Measurements from ENCODE around the gene NELL2.
"Not testable (repeated sequence)": the region's sequence is repeated elsewhere in the genome, so short reads cannot be mapped to it uniquely, and the experiment has no call there.

NELL2 gene

DNA sequence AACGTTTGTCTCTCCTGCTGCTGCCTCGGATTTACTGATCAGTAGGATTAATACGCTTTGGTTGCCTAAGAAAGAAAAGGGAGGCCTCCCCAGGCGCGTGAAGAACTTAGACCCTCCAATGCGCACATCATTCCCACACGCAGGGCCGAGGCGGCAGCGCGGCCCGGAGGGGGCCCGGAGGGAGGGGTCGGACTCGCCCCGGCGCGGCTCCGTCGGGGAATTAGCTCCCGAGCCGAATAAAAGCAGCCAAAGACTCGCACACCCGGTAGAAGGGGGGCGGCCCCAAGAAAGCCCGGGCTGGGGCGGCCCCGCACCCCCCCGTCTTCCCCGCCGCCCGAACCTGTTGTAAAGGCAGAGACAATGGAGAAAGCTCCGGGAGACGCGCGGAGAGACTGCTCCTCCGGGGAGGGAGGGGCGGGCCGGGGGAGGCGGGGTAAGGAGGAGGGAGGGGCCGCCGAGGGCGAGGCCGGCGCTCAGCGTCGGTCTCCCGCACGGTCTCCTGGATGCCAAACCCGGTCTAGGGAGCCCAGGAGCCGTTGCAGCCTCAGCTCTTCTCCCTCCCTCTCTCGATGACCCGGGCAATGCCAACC lies at the start of gene NELL2:
TSS of gene NELL2 (minus strand) at position 362 of the 590 bp plus-strand sequence. CDS start 446 bp downstream, outside the sequence.
- peak; percentile 85 for DNase-seq (ENCODE audit: low spot score)

DNA sequence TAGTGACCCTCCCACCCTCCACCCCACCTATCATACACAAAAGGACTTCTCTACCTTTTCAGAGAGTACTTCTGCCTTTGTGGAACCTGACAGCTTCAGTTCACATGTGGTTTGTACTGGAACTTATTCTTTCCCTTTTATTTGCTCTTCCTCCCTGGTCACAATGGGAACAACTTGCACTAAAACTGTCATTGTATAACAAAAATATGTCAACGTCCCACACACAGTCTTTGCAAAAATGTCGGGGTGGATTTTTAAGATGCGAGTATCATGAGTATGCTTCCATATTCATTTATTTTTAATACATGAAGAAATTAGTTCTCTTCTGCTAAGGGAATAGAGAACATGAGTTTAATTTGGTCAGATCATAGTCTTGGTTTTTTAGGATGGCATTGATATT lies 45.6 kb upstream of the NELL2 start:
- no peak for DNase-seq (ENCODE audit: low spot score)

DNA sequence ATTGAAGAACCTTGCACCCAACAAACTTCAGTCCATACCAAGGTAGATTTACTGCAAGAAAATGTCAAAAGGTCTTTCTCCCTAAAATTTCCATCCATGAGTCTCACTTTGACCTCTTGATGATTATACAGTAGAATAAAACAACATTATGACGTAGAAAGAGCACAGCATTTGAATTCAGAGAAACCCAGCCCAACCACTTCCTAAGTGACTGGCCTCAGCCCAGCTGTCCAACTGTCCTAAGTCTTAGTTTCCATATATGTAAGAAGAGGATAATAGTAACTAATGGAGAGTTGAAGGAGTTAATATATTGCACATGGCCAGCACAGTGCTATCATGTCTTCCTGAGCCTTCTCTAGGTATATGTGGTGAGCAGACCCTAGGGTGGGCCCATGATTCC lies 41.0 kb upstream of the NELL2 start:
- DNase-seq (ENCODE audit: low spot score), result no peak

DNA sequence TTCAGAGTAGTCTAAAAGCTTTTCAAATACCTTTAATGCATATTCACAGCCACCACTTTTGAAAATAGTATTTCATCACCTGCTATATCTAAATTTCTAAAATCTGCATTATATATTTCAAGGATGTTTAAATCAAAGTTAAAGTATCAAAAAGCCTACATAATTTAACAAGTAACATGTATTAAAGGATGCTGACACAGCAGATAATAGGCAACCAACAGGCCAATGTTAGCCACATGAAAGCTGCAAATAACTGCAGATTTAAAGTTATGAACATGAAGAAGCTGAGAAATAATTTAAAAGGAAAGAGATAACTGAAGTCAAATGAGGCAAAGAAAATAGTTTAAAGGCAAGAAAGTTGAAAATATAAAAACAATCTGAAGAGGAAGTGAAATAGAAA lies 39.8 kb upstream of the NELL2 start:
- DNase-seq (ENCODE audit: low spot score), result no peak

DNA sequence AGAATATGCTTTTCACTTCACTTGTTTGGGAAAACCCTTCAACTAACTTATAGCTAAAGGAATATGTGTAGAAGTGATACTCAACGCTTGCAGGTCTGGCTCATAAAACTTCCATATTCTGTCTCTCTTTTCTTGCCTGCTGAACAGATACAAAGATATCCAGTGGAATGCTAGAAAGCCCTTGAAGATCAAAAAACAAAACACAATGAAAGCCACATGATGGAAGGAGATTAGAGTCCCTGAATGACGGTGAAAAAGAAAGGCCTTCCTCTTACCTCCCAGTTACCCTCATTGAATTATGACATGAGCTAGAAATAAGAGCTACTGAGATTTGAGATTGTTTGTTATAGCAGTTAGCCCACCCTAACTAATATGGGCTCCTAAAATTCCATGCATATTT lies 28.2 kb upstream of the NELL2 start:
- DNase-seq (ENCODE audit: low spot score), result no peak

DNA sequence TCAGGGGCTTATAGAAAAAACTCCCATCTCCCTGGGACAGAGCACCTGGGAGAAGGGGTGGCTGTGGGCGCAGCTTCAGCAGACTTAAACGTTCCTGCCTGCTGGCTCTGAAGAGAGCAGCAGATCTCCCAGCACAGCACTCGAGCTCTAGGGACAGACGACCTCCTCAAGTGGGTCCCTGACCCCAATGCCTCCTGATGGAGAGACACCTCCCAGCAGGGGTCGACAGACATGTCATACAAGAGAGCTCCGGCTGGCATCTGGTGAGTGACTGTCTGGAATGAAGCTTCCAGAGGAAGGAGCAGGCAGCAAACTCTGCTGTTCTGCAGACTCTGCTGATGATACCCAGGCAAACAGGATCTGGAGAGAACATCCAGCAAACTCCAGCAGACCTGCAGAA lies 22.0 kb upstream of the NELL2 start:
- not testable (repeated sequence) for DNase-seq (ENCODE audit: low spot score)

DNA sequence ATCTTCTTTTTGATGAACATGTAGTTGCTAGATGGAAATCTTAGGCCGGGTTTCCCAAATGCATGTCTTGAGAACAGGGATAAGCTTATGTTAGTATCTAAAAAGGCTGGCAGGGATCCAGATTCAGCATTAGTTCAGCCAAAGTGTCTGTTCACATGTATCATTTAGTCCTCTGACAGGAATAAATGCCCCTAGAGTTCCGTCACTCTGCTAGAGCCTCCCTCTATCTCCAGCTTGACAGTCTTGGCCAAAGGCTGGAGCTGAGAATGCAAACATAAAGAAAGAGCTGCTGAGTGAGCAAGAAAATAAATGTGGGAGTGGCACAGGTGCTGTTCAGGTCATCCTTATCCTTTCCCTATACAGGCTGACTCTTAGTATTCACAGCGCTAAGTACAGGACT lies 13.8 kb upstream of the NELL2 start:
- DNase-seq (ENCODE audit: low spot score), result no peak

DNA sequence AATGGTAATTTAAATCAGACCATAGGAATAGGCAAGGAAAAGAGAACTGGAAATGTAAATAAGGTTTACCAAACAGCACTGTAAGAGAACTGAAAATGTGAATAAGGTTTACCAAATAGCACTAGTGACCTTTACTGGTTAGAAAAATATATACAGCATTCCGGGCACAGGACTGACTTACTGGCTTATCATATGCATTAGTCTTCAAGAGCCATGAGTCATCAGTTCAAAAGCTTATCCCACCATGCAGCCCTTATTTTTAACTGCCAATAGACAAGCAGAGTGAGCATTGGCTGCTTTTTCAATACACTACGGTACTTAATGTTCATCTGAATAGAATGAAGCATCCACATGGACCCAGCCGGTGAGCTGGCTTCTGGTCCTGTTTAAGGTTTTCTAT lies 13.0 kb upstream of the NELL2 start:
- peak; percentile 36 for DNase-seq (ENCODE audit: low spot score)

DNA sequence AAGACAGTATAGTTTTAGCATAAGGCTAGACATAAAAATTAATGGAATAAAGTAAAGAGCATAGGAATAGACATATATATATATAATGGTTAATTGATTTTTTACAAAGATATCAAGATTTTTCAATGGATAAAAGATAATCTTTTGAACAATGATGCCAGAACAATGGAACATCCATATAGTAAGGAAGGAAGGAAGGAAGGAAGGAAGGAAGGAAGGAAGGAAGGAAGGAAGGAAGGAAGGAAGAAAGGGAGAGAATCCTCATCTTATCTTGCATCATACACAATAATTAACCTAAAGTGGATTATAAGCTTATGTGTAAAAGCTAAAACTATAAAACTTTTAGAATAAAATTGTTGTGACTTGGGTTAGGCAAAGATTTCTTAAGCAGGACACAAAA lies 9.8 kb upstream of the NELL2 start:
- DNase-seq (ENCODE audit: low spot score), result no peak

DNA sequence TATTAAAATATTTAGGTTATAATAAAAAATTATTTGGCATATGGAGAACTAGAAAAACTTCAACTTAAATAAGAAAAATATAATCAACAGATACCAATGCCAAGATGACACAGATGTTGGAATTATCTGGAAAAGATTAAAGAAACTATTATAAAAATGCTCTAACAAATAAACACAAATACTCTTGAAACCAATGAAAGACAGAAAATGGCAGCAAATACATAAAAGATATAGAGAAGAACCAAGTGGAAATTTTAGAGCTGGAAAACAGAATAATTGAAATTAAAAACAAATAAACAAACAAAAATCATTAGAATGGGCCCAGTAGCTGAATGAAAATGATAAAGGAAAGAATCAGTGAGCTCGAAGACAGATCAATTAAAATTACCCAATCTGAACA lies 5.1 kb upstream of the NELL2 start:
- no peak for DNase-seq (ENCODE audit: low spot score)

DNA sequence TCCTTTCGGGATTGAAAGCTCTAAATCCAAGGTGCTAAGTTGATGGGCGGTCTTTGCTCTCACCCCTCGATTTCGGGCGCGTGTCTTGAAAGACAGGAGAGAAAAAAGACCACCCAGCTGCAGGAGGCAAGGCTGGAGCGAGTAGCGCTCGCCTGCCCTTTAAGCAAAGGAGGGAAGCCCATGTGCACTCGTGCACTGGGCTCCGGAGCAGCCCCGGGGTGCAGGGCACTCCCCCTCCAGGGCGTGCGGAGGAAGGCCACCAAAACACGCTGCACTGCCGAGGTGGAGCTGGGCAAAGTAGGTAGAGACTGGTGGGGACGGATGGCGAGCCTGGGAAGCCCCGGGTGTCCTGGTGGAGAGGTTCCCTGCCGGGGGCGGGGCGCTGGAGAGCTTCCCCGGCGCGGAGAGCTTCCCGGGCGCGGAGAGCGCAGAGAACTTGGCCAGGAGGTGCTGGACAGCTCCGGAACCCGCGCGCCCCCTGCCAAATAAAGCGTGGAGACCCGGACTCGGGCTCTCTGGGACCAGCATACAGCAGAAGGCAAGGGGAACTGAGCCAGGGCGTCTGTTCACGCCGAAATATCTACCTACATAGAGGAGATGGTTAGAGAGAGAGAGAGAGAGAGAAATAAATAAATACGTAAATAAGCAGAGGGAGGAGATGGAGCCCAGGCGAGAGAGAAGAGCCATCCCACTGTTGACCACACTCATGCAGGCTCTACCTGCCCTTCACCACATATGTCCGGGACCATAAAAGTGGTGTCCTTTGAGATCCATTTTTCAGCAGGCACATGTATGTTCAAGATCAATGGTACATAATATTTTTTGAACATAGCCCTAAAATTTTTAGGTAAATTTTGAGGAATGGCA lies 662 bp upstream of the NELL2 start:
- DNase-seq (ENCODE audit: low spot score), result peak; percentile 94

DNA sequence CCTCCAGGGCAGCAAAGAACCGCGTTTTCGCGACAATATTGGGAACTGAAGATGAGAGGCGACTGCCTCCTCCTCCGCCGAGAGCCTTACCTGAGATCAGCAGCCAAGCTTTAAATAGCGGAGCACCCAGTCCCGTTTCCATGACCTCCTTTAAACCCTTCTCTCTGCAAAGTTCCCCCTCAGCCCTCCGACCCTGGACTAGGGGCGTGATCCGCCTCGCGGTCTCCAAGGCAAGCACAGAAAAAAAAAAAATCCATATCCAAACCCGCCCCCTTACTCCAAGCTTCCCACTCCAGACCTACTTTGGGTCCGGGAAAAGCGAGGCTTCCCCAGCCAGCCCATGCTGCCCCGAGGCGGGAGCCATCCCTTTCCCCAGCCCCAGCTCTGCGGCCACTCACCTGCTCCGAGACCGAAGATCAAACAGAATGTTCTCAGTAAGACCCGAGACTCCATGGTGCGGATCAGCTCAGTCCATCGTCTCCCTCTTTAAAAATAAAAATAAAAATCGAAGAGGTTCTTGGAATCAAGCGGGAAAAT lies 630 bp downstream of the NELL2 start:
- DNase-seq (ENCODE audit: low spot score), result peak; percentile 49

DNA sequence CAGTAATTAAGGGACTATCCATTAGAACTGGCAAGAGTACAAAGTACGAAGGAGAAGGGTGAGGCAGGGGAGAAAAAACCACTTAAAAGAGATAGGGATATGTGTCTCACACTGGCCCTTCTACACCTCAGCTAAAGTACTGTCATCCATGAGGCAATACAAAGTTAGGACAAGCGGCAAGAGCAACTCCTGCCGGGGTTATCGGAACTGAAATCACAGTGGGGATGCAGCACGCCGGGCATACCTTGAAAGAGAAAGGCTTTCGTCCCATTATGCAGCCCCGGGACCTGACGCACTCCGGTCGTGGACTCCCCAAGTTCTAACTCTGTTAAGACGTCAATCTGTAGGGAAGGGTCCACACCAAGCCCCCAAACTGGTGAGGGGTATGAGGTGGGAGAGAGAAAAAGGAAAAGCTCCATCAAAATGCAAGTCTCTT lies 1.1 kb downstream of the NELL2 start:
- peak; percentile 88 for DNase-seq (ENCODE audit: low spot score)

DNA sequence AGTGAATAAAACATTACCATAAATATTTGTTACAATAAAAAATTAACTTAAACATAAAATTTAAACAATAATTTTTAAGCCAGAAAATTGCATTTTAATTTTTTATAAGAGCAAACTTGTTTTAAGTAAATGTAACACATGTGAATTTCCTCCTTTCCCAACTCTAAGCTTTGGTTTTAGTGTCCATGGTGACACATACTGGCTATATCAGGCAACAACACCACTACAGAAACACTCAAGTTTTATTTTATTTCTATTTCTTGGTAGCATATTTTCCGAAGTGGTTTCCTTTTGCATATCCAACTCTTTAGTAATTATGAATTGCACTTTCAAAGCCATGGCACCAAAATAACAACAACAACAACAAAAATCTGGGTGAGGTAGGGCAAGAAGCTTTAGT lies 2.2 kb downstream of the NELL2 start:
- peak; percentile 62 for DNase-seq (ENCODE audit: low spot score)

DNA sequence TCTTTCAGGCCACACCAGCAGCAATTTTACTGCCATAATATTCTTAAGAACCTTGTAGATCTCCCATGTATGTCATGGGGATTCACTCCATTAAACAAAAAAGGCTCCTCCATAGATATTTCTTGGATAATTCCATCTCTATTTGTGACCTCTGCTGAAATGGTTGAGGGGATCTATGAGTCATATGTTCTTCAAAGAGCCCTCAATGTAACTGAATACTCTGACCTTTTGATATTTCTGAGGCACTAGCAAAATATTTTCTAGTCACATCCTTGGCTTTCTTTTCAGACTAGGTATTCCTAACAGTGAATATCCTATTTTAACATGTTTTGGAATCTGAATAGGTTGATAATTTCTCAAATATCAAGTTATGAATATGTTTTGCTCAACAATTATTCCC lies 6.6 kb downstream of the NELL2 start:
- DNase-seq (ENCODE audit: low spot score), result peak; percentile 17

DNA sequence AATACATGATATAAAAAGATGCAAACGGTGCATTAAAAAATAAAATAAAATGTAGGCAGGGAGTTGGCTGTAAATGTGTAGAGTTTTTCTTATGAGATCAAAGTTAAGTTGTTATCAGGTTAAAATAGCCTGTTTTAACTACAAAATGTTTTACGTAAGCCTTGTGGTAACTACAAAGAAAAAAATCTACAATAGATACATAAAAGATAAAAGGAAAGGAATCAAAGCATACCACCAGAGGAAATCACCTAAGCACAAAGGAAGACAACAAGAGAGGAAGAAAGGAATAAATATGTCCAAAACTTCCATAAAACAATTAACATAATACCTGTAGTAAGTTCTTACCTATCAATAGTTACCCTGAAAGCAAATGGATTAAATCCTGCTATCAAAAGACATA lies 12.2 kb downstream of the NELL2 start:
- peak; percentile 39 for DNase-seq (ENCODE audit: low spot score)

DNA sequence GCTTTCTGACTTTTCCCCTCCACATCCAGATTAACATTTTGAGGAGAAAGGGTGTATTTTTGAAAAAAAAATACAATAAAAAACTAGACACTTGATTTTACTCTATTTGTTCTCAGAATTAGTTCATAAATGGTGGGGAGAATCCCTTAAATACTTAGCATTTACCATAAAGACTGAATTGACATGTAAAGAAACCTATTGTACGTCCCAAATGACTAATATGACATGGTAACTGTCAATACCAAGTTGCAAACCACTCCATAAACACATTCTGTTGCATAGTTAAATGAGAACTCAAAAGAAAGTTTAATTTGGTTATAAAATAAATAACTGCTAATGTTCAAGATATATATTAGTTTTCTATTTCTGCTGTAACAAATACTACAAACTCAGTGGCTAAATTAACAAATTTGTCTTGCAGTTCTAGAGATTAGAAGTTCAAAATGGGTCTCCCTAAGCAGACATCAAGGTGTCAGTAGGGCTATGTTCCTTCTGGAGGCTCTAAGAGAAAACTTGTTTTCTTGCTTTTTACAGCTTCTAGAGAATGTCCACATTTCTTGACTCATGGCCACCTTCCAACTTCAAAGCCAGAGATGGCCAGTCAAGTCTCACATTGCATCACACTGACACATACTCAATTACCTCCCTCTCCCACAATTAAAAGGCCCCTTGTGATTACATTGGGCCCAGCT lies 16.0 kb downstream of the NELL2 start:
- DNase-seq (ENCODE audit: low spot score), result no peak

DNA sequence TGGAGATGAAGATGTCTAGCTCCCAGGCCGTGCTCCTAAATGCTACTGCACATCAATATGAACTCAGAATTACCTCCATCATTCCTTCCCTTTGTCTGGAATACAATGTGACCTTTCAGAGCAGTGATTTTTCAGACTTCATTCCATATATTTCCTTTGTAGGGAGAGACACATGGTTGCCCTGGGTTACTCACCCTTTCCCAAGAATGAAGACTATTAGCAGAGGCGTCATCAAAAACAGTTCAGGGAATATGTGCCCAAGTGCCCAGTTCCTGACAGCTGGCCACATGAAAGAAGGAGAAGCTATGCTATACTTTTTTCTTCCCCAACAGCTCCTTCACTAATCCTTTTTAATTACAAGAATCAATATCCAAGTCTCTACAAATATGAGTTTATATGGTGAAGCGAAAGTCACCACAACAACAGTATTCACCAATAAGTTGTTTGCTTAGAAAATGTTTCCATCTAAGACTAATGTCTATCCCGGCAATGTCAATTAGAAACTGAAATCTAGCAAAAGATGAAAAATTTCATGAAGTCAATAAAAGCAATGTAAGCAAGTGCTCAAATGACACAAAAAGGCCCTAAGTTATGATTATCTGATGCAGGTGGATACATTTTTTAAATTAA lies 17.8 kb downstream of the NELL2 start:
- no peak for DNase-seq (ENCODE audit: low spot score)

DNA sequence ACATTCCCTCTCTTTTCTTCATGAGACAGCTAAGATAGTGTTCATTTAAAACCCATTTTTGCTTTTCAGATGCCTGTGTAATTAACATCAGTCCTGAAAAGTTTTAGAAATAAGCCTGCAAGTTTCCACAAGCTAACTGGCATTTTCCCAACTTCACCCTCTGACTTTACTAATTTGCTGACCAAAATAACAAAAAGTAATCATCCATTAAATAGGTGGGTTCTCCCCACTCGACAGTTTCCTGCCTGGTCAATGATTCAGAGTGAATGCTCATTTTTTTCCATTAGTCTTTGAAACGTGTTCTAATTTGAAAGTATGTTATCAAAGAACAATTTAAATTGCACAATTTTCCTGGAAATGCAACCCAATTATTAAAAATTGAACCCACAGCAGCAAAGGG lies 23.6 kb downstream of the NELL2 start:
- no peak for DNase-seq (ENCODE audit: low spot score)

DNA sequence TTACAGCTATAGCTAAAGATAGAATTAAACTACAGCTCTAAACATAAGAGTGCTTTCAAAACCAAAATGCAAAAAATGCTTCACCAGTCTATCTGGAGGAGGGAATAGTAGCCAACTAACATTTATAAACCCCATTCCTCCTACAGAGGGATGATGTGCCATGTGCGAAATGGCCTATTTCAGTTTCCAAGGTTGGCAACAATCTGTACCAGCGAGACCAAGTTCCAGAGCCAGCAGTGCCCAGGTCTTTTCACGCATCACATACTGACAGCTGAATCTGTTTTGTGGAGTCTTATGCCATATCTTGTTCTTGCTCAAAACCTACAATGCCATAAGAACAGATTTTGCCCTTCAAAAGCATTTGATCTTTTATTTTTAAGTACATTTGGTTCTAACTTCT lies 24.5 kb downstream of the NELL2 start:
- no peak for DNase-seq (ENCODE audit: low spot score)

DNA sequence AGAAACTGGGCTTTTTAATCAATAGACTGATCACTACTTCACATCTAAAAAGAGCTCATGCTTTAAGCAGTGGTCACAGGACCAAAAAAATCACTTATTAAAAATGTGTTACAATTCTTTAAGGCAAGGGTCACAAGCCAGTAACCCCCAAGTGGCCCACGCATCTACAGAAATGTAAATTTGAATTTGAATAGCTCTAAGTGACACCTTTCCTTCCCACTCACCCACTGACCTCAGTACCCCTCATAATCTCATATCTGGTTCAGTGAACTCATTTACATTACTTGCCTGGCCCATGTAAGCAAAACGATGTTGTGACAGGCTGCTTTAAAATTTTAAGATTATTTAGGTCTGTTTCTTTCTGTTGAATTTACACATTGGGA lies 27.4 kb downstream of the NELL2 start:
- DNase-seq (ENCODE audit: low spot score), result no peak
